ENCODE measurements around the gene MSH6.
"Not testable (repeated sequence)": the region's sequence is repeated elsewhere in the genome, so short reads cannot be mapped to it uniquely, and the experiment has no call there.

The MSH6 gene

DNA sequence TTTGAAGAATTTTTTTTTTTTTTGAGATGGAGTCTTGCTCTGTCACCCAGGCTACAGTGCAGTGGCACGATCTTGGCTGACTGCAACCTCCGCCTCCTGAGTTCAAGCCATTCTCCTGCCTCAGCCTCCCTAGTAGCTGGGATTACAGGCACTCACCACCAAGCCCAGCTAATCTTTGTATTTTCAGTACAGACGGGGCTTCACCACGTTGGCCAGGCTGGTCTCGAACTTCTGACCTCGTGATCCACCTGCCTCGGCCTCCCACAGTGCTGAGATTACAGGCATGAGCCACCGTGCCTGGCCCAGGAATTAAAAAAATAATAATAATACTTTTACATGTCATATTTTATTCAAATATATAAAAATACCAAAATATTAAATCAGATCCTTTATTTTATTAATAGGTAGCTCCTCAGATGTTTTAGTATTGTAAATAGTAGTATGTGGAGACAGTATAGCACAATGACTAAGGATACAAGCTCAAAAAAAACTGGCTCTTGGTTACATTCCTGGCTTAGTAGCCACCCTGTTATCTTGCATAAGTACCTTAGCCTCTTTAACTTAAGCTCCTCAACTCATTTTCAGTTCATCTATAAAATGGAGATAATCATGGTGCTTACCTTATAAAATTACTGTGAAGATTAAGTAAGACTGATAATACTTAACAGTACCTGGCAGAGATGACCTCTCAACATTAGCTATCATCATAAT lies 70.3 kb downstream of the MSH6 start:
- not testable (repeated sequence) for H3K9me3 ChIP-seq (ENCODE audit: insufficient read depth, low read depth, low read length); H3K36me3 ChIP-seq (ENCODE audit: insufficient read depth, low read depth, low read length); H3K9ac ChIP-seq (ENCODE audit: low read depth, low read length); H3K4me1 ChIP-seq (ENCODE audit: insufficient read depth, low read length); H3K27ac ChIP-seq (ENCODE audit: low read length); H3K4me3 ChIP-seq (ENCODE audit: low read length); H3K27me3 ChIP-seq (ENCODE audit: insufficient read depth, low read length)
